HCT116 (cell line): ENCODE measurements around the gene FES. TPM values are rescaled to one million over a fixed set of nuclear protein-coding genes. Genes with fewer than 3 reads are reported as not detected.

Source experiments
- ATAC-seq: fragments of 200-7000 bp; cut with Tn5 transposase; 2 replicates; pipeline ENCODE4 v1.9.1; 2020; ENCODE audit warnings: mild to moderate bottlenecking, moderate library complexity
- BruUV-seq: library from RNA; stranded (reverse); fragments of 400-500 nt; replicated peaks from 2 replicates; lab custom pipeline; 2021; lab: Mats Ljungman, UMichigan
- CTCF ChIA-PET: fragments of 300-600 bp; sonication (Branson Sonifier 250); formaldehyde crosslinking; loops from one replicate; lab custom pipeline; 2021; ENCODE audit warnings: antibody characterized with exemption; lab: Charles Lee
- POLR2A ChIA-PET: fragments of 300-600, 350-600 bp; sonication (Branson Sonifier 250); formaldehyde crosslinking; loops from one replicate; lab custom pipeline; 2021; ENCODE audit warnings: antibody characterized with exemption; lab: Charles Lee
- RAD21 ChIA-PET, 2 experiments: fragments of 300-600 bp; sonication (Branson Sonifier 250); formaldehyde crosslinking; loops; one replicate each; lab custom pipeline; 2023; ENCODE audit warnings: low total read pairs in 2 of 2; ENCODE audit not compliant: uncharacterized antibody in 2 of 2, unreplicated experiment in 2 of 2, low non-redundant PET in 1 of 2; lab: Charles Lee
- DNase-seq: peaks from one replicate; pipeline ENCODE4 v3.0.0-alpha.2; 2010; ENCODE audit warnings: low read depth, low spot score
- H2AFZ ChIP-seq: fragments of 200-600 bp; shearing (Covaris generic), sonication (generic); 2 replicates; pipeline ENCODE4 v1.6.1; 2017; ENCODE audit warnings: low read depth, mixed run types, mixed read lengths, antibody characterized with exemption, low read length; ENCODE audit not compliant: poor library complexity, severe bottlenecking
- H3K27ac ChIP-seq: 2 replicates; pipeline ENCODE4 v1.5.1; 2012; ENCODE audit warnings: low read depth, low read length
- H3K27me3 ChIP-seq: fragments of 200-600 bp; sonication (generic); 2 replicates; pipeline ENCODE4 v1.6.1; 2016; ENCODE audit warnings: mixed run types, low read length, mixed read lengths; ENCODE audit not compliant: insufficient read depth
- H3K36me3 ChIP-seq, 2 experiments: fragments of 200-500 bp in 1 of 2; fragments of 200-600 bp in 1 of 2; sonication (Bioruptor generic) in 1 of 2; sonication (generic) in 1 of 2; 2 replicates each; pipeline versions ENCODE4 v1.5.1 to v1.6.1; 2014 to 2016; ENCODE audit warnings: low read length in 2 of 2, inconsistent platforms in 1 of 2, mixed read lengths in 1 of 2, mixed run types in 1 of 2; ENCODE audit not compliant: insufficient read depth in 2 of 2, control insufficient read depth in 1 of 2
- H3K4me1 ChIP-seq, 2 experiments: fragments of 200-600 bp in 1 of 2; sonication (generic) in 1 of 2; 2 replicates each; pipeline versions ENCODE4 v1.5.1 to v1.6.1; 2012 to 2017; ENCODE audit warnings: low read length in 2 of 2, inconsistent platforms in 1 of 2, mild to moderate bottlenecking in 1 of 2, mixed read lengths in 1 of 2, mixed run types in 1 of 2, moderate library complexity in 1 of 2; ENCODE audit not compliant: insufficient read depth in 2 of 2, control insufficient read depth in 1 of 2
- H3K4me2 ChIP-seq: fragments of 200-600 bp; sonication (generic); 2 replicates; pipeline ENCODE4 v1.6.1; 2017; ENCODE audit warnings: mixed run types, low read length, mixed read lengths
- H3K4me3 ChIP-seq, 2 experiments: fragments of 200-600 bp in 1 of 2; sonication (generic) in 1 of 2; replicated peaks in 1 of 2; 2 replicates each; pipeline ENCODE4 v1.5.1; 2011 to 2016; ENCODE audit warnings: low read length in 2 of 2, control low read depth in 1 of 2, low read depth in 1 of 2, mild to moderate bottlenecking in 1 of 2, mixed read lengths in 1 of 2, mixed run types in 1 of 2
- H3K79me2 ChIP-seq: fragments of 200-600 bp; sonication (generic); 2 replicates; pipeline ENCODE4 v1.6.1; 2017; ENCODE audit warnings: mild to moderate bottlenecking, mixed run types, low read length, moderate library complexity, mixed read lengths; ENCODE audit not compliant: insufficient read depth
- H3K9ac ChIP-seq: fragments of 200-600 bp; sonication (generic); 2 replicates; pipeline ENCODE4 v1.6.1; 2016; ENCODE audit warnings: low read length, mixed read lengths
- H3K9me2 ChIP-seq: fragments of 200-600 bp; sonication (generic), shearing (Covaris generic); 2 replicates; pipeline ENCODE4 v1.6.1; 2017; ENCODE audit warnings: mixed run types, mild to moderate bottlenecking, moderate library complexity; ENCODE audit not compliant: insufficient read depth
- H3K9me3 ChIP-seq, 2 experiments: fragments of 200-500 bp in 1 of 2; fragments of 200-600 bp in 1 of 2; sonication (Bioruptor generic) in 1 of 2; sonication (generic) in 1 of 2; 2 replicates each; pipeline ENCODE4 v1.6.1; 2014 to 2017; ENCODE audit warnings: low read length in 2 of 2, mixed read lengths in 2 of 2, inconsistent platforms in 1 of 2, low read depth in 1 of 2, mild to moderate bottlenecking in 1 of 2, mixed run types in 1 of 2, moderate library complexity in 1 of 2; ENCODE audit not compliant: control insufficient read depth in 1 of 2, insufficient read depth in 1 of 2
- H4K20me1 ChIP-seq: fragments of 200-600 bp; sonication (generic), shearing (Covaris generic); 2 replicates; pipeline ENCODE4 v1.6.1; 2017; ENCODE audit warnings: mixed run types, mild to moderate bottlenecking, moderate library complexity; ENCODE audit not compliant: insufficient read depth
- ATF3 ChIP-seq: IDR thresholded peaks from 2 replicates; pipeline ENCODE4 v1.6.1; 2012
- CBX3 ChIP-seq: IDR thresholded peaks from 2 replicates; pipeline ENCODE4 v1.6.1; 2012; ENCODE audit warnings: low read depth
- CEBPB ChIP-seq: IDR thresholded peaks from 2 replicates; pipeline ENCODE4 v1.6.1; 2012; ENCODE audit warnings: low read depth
- JUND ChIP-seq: IDR thresholded peaks from 2 replicates; pipeline ENCODE4 v1.6.1; 2012
- MAX ChIP-seq: IDR thresholded peaks from 2 replicates; pipeline ENCODE4 v1.6.1; 2012
- POLR2A ChIP-seq: IDR thresholded peaks from 2 replicates; pipeline ENCODE4 v1.7.0; 2011; ENCODE audit warnings: borderline replicate concordance; ENCODE audit not compliant: insufficient read depth, insufficient read length; ENCODE audit errors: extremely low read depth
- RAD21 ChIP-seq: IDR thresholded peaks from 2 replicates; pipeline ENCODE4 v1.6.1; 2012; ENCODE audit warnings: low read depth, mild to moderate bottlenecking
- SIN3A ChIP-seq: IDR thresholded peaks from 2 replicates; pipeline ENCODE4 v1.6.1; 2012; ENCODE audit warnings: low read depth
- SP1 ChIP-seq: IDR thresholded peaks from 2 replicates; pipeline ENCODE4 v1.6.1; 2012; ENCODE audit warnings: low read depth
- intact Hi-C: fragments of 100-400 bp; cut with micrococcal nuclease; formaldehyde crosslinking; loops from 2 replicates; pipeline ENCODE4 v1.10.0; 2022
- total RNA-seq: library from RNA; stranded (reverse); gene quantifications from one replicate; pipeline ENCODE4 v1.2.1, GENCODE V29; 2021; ENCODE audit not compliant: unreplicated experiment
- TF ChIP-seq, protein P1 (sequence below), 3 experiments: fragments of 200-600 bp in 1 of 3; sonication (generic) in 1 of 3; IDR thresholded peaks in 2 of 3; conservative IDR thresholded peaks in 1 of 3; 2 replicates each; pipeline ENCODE4 v1.5.1; 2012 to 2017; ENCODE audit warnings: low read depth in 2 of 3, low read length in 2 of 3, antibody characterized with exemption in 1 of 3, borderline replicate concordance in 1 of 3, control low read depth in 1 of 3, mild to moderate bottlenecking in 1 of 3, mixed read lengths in 1 of 3, mixed run types in 1 of 3, moderate library complexity in 1 of 3; ENCODE audit not compliant: insufficient read depth in 1 of 3

The FES gene
- total RNA-seq, 1 experiment from 2014 or later: 5.3 TPM

GRCh38 chr15:90840954-90841353 is 43.4 kb upstream of the FES start:
- ATAC-seq (no peak), DNase-seq (no peak)
- peaks cover 5 to 11% of the 10 kb centered on the region in 2 experiments; a peak in 3 of 4 replicates for H3K4me1 ChIP-seq
- no TSS peak for BruUV-seq
- H3K79me2 ChIP-seq: no peaks in the 10 kb centered on the region
- H3K27ac ChIP-seq: no peak overlapping the region
- TF ChIP-seq JUND (no peak), CEBPB (no peak), POLR2A (no peak), ATF3 (no peak), SP1 (no peak), MAX (no peak), SIN3A (no peak), CBX3 (no peak), RAD21 (no peak)
- TF ChIP-seq, protein P1, sequence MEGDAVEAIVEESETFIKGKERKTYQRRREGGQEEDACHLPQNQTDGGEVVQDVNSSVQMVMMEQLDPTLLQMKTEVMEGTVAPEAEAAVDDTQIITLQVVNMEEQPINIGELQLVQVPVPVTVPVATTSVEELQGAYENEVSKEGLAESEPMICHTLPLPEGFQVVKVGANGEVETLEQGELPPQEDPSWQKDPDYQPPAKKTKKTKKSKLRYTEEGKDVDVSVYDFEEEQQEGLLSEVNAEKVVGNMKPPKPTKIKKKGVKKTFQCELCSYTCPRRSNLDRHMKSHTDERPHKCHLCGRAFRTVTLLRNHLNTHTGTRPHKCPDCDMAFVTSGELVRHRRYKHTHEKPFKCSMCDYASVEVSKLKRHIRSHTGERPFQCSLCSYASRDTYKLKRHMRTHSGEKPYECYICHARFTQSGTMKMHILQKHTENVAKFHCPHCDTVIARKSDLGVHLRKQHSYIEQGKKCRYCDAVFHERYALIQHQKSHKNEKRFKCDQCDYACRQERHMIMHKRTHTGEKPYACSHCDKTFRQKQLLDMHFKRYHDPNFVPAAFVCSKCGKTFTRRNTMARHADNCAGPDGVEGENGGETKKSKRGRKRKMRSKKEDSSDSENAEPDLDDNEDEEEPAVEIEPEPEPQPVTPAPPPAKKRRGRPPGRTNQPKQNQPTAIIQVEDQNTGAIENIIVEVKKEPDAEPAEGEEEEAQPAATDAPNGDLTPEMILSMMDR (IDR thresholded peaks at IDR 0.05 in 2 of 3, conservative IDR thresholded peaks at IDR 0.05 in 1 of 3; ENCODE audit: borderline replicate concordance in 1 of 3, insufficient read depth in 1 of 3, low read depth in 2 of 3, low read length in 2 of 3): no peak
- TF ChIP-seq, all 23 proteins: peak for 0
- Histone ChIP-seq H3K4me2 (no peak overlapping the region), H3K9me3 (no peaks in the 10 kb centered on the region), H2AFZ (no peak overlapping the region), H3K36me3 (no peaks in the 10 kb centered on the region), H3K4me3 (no peak overlapping the region), H3K27me3 (no peaks in the 10 kb centered on the region), H4K20me1 (no peaks in the 10 kb centered on the region), H3K9me2 (no peaks in the 10 kb centered on the region), H3K9ac (no peak overlapping the region)
- POLR2A ChIA-PET: interaction anchor here (0.9 kb wide), 1 partner anchor 23 kb away, joined by 3 read pairs; no protein-coding TSS in a partner anchor
- CTCF ChIA-PET: no interaction called here
- intact Hi-C loops: no loop called here
- RAD21 ChIA-PET: no interaction called here
